ENCODE data around the gene STRN.

Gene STRN

DNA sequence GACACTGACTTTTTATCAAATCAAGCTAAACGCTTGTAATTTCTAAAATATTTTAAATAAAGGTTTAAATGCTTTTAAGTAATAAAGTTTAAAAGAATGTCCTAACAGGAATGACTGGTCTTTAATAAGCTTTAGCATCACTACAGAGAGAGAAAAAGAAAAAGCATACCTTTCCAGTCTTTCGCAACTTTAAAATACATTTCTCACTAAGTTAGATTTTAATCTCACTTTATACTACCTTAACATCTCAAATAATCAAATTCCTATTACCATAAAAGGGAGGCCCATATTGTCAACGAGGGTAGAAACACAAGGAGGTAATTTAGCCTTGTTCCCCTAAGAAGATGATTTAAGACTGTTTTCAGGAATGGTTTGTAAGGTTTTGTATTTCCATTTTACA, 80.7 kb downstream of the STRN start:
- Histone ChIP-seq H3K4me3 (ENCODE audit: low read depth in 1 of 5, low read length in 5 of 5) (no peak overlapping the region), H3K9me3 (ENCODE audit: control insufficient read depth in 5 of 5, low read length in 5 of 5) (no peaks in the 10 kb centered on the region), H3K27ac (ENCODE audit: low read depth, low read length) (no peak overlapping the region), H3K36me3 (ENCODE audit: control insufficient read depth in 5 of 5, insufficient read depth in 5 of 5, low read length in 5 of 5) (peaks cover 18 to 39% (median 32%) of the 10 kb centered on the region in 5 donors), H3K27me3 (ENCODE audit: control insufficient read depth in 5 of 5, insufficient read depth in 4 of 5, low read length in 5 of 5) (no peaks in the 10 kb centered on the region), H3K4me1 (ENCODE audit: control insufficient read depth in 5 of 5, insufficient read depth in 5 of 5, low read length in 5 of 5) (no peaks in the 10 kb centered on the region), H3K9ac (ENCODE audit: low read length in 5 of 5) (no peak overlapping the region)

DNA sequence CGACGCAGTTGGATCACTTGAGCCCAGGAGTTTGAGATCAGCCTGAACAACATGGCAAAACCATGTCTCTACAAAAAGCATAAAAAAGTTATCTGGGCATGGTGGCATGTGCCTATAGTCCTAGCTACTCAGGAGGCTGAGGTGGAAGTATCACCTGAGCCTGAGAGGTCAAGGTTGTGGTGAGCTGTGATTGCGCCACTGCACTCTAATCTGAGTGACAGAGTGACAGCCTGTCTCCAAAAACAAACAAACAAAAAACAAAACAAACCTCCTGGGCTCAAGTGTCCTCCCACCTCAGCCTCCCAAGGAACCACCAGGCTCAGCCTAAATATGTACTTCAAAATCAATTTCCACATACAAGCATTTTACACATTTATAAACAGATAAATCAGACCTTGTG, 83.8 kb downstream of the STRN start:
- Histone ChIP-seq H3K9me3 (ENCODE audit: control insufficient read depth in 5 of 5, low read length in 5 of 5) (no peaks in the 10 kb centered on the region), H3K27ac (ENCODE audit: low read depth, low read length) (no peak overlapping the region), H3K4me3 (ENCODE audit: low read depth in 1 of 5, low read length in 5 of 5) (no peak overlapping the region), H3K4me1 (ENCODE audit: control insufficient read depth in 5 of 5, insufficient read depth in 5 of 5, low read length in 5 of 5) (no peaks in the 10 kb centered on the region), H3K27me3 (ENCODE audit: control insufficient read depth in 5 of 5, insufficient read depth in 4 of 5, low read length in 5 of 5) (no peaks in the 10 kb centered on the region), H3K9ac (ENCODE audit: low read length in 5 of 5) (no peak overlapping the region), H3K36me3 (ENCODE audit: control insufficient read depth in 5 of 5, insufficient read depth in 5 of 5, low read length in 5 of 5) (peaks cover 23 to 42% (median 29%) of the 10 kb centered on the region in 5 donors)

DNA sequence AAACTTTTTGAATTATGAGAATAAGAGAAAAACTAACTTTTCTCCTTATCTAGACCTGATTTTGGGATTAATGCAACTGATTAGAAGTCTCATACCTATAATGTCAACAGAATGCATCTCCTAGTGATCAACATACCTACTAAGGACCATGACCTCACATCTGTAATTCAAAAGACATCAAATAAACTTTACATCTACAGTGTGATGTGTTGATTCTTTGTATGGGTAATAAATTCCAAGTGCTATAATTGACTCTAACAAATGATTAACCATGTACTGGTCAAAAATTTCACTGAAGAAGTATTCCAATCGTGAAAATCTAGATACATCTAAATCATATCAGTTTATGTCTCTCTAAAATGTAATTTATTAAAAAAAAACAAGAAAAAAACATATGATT, 84.5 kb downstream of the STRN start:
- no peaks in the 10 kb centered on the region for H3K9me3 ChIP-seq (ENCODE audit: control insufficient read depth in 5 of 5, low read length in 5 of 5)
- H3K4me3 ChIP-seq (ENCODE audit: low read depth in 1 of 5, low read length in 5 of 5) = no peak overlapping the region
- H3K4me1 ChIP-seq (ENCODE audit: control insufficient read depth in 5 of 5, insufficient read depth in 5 of 5, low read length in 5 of 5) = no peaks in the 10 kb centered on the region
- no peak overlapping the region for H3K27ac ChIP-seq (ENCODE audit: low read depth, low read length)
- H3K27me3 ChIP-seq (ENCODE audit: control insufficient read depth in 5 of 5, insufficient read depth in 4 of 5, low read length in 5 of 5) = no peaks in the 10 kb centered on the region
- no peak overlapping the region for H3K9ac ChIP-seq (ENCODE audit: low read length in 5 of 5)
- peaks cover 28 to 49% (median 32%) of the 10 kb centered on the region in 5 donors for H3K36me3 ChIP-seq (ENCODE audit: control insufficient read depth in 5 of 5, insufficient read depth in 5 of 5, low read length in 5 of 5)

DNA sequence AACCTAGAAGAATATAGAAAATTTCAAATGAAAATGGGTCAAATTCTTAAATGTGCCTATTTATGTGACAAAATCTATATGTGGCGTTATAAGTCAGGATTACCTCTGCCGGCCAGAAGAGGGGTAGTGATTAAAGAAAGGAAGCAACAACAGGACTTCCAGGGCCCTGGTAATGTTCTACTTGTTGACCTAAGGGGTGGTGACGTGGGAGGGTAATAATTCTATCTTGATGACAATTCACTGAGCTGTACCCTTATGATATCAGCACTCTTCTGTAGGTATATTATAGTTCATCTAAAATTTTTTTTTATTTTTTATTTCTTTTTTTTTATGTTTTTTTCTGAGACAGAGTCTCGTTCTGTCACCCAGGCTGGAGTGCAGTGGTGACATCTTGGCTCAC, 87.9 kb downstream of the STRN start:
- Histone ChIP-seq H3K36me3 (ENCODE audit: control insufficient read depth in 5 of 5, insufficient read depth in 5 of 5, low read length in 5 of 5) (peaks cover 15 to 49% (median 38%) of the 10 kb centered on the region in 5 donors), H3K9me3 (ENCODE audit: control insufficient read depth in 5 of 5, low read length in 5 of 5) (peaks cover 0 to 5% (median 4%) of the 10 kb centered on the region in 5 donors)

DNA sequence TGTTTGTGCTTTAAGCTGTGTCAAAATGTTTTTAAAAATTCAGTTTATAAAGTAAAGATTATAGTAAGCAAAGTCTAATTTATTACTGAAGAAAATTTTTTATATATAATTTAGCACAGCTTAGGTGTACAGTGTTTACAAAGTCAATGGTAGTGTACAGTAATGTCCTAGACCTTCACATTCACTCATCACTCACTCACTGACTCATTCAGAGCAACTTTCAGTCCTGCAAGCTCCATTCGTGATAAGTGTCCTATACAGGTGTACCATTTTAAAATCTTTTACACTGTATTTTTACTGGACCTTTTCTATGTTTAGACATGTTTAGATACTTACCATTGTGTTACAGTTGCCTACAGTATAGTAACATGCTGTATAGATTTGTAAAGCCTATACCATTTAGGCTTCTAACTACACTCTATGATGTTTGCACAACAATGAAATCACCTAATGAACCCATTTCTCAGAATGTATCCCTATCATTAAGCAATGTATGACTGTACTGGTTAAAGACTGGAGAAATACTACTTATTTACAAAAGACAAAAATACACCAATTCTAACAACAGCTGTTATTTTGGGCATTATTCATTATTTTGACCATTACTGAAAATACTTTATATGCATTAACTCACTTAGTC, 95.1 kb downstream of the STRN start:
- no peak overlapping the region for H3K9ac ChIP-seq (ENCODE audit: low read length in 5 of 5)
- no peaks in the 10 kb centered on the region for H3K27me3 ChIP-seq (ENCODE audit: control insufficient read depth in 5 of 5, insufficient read depth in 4 of 5, low read length in 5 of 5)
- peaks cover 0 to 5% (median 4%) of the 10 kb centered on the region in 5 donors for H3K9me3 ChIP-seq (ENCODE audit: control insufficient read depth in 5 of 5, low read length in 5 of 5)
- no peaks in the 10 kb centered on the region for H3K4me1 ChIP-seq (ENCODE audit: control insufficient read depth in 5 of 5, insufficient read depth in 5 of 5, low read length in 5 of 5)
- H3K4me3 ChIP-seq (ENCODE audit: low read depth in 1 of 5, low read length in 5 of 5) = no peak overlapping the region
- peaks cover 17 to 45% (median 43%) of the 10 kb centered on the region in 5 donors for H3K36me3 ChIP-seq (ENCODE audit: control insufficient read depth in 5 of 5, insufficient read depth in 5 of 5, low read length in 5 of 5)
- H3K27ac ChIP-seq (ENCODE audit: low read depth, low read length) = no peak overlapping the region

More for the DNA sequence above, 87.9 kb downstream of the STRN start:
- Histone ChIP-seq H3K27ac (ENCODE audit: low read depth, low read length) (no peak overlapping the region), H3K4me3 (ENCODE audit: low read depth in 1 of 5, low read length in 5 of 5) (no peak overlapping the region), H3K4me1 (ENCODE audit: control insufficient read depth in 5 of 5, insufficient read depth in 5 of 5, low read length in 5 of 5) (no peaks in the 10 kb centered on the region), H3K9ac (ENCODE audit: low read length in 5 of 5) (no peak overlapping the region), H3K27me3 (ENCODE audit: control insufficient read depth in 5 of 5, insufficient read depth in 4 of 5, low read length in 5 of 5) (no peaks in the 10 kb centered on the region)

DNA sequence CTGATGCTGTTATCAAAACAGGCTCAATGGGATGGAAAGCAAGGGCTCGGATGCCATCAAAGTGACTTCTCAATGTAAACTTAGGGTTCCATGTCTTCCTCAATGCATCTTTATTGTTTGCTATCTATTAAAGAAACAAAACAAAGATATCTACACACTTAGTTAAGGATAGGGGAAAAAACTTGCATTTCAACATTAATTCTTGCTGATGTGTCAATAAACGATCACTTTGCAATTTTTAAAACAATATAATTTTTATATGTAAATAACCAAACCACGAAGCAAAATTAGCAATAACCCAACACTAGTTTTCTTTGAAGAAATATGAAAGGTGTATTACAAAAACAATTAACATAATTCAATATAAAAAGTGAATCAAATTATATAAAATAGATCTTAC, 96.7 kb downstream of the STRN start:
- no peaks in the 10 kb centered on the region for H3K27me3 ChIP-seq (ENCODE audit: control insufficient read depth in 5 of 5, insufficient read depth in 4 of 5, low read length in 5 of 5)
- H3K4me1 ChIP-seq (ENCODE audit: control insufficient read depth in 5 of 5, insufficient read depth in 5 of 5, low read length in 5 of 5) = no peaks in the 10 kb centered on the region
- H3K4me3 ChIP-seq (ENCODE audit: low read depth in 1 of 5, low read length in 5 of 5) = no peak overlapping the region
- peaks cover 0 to 4% (median 3%) of the 10 kb centered on the region in 5 donors for H3K9me3 ChIP-seq (ENCODE audit: control insufficient read depth in 5 of 5, low read length in 5 of 5)
- no peak overlapping the region for H3K9ac ChIP-seq (ENCODE audit: low read length in 5 of 5)
- no peak overlapping the region for H3K27ac ChIP-seq (ENCODE audit: low read depth, low read length)
- H3K36me3 ChIP-seq (ENCODE audit: control insufficient read depth in 5 of 5, insufficient read depth in 5 of 5, low read length in 5 of 5) = peaks cover 13 to 42% (median 31%) of the 10 kb centered on the region in 5 donors

DNA sequence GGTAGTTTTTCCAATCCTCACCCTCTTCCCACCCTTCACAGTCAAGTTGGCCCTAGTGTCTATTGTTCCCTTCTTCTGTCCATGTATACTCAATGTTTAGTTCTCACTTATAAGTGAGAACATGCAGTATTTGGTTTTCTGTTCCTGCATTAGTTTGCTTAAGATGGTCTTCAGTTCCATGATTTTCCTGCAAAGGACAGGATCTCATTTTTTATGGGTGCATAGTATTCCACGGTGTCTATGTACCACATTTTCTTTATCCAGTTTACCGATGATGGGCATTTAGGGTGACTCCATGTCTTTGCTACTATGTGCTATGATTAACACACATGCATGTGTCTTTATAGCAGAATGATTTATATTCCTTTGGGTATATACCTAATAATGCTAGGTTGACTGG, 104.4 kb downstream of the STRN start:
- Histone ChIP-seq H3K4me1 (ENCODE audit: control insufficient read depth in 5 of 5, insufficient read depth in 5 of 5, low read length in 5 of 5) (no peaks in the 10 kb centered on the region), H3K36me3 (ENCODE audit: control insufficient read depth in 5 of 5, insufficient read depth in 5 of 5, low read length in 5 of 5) (peaks cover 16 to 37% (median 26%) of the 10 kb centered on the region in 5 donors), H3K27ac (ENCODE audit: low read depth, low read length) (no peak overlapping the region), H3K9ac (ENCODE audit: low read length in 5 of 5) (no peak overlapping the region), H3K27me3 (ENCODE audit: control insufficient read depth in 5 of 5, insufficient read depth in 4 of 5, low read length in 5 of 5) (no peaks in the 10 kb centered on the region), H3K4me3 (ENCODE audit: low read depth in 1 of 5, low read length in 5 of 5) (no peak overlapping the region), H3K9me3 (ENCODE audit: control insufficient read depth in 5 of 5, low read length in 5 of 5) (no peaks in the 10 kb centered on the region)

DNA sequence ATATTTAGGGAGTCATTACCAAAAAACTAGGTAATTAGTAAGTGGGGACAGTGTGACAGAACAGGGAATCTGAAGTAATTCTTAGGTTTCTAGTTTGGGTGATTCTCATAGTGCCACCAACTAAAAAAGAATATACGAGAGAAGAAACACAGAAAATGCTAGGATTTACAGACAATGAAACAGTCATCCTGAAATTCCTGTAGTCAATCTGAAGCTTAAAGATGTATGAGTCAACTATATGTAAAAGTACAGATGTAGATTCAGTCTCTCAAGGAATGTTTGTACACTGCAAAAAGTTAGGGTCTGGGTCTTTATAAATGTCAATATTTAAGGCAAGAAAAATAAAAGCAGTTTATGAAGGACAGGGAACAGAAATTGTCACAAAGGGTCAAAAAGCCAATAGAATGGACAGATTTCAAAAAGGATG, 107.0 kb downstream of the STRN start:
- peaks cover 15 to 32% (median 24%) of the 10 kb centered on the region in 5 donors for H3K36me3 ChIP-seq (ENCODE audit: control insufficient read depth in 5 of 5, insufficient read depth in 5 of 5, low read length in 5 of 5)
- no peaks in the 10 kb centered on the region for H3K27me3 ChIP-seq (ENCODE audit: control insufficient read depth in 5 of 5, insufficient read depth in 4 of 5, low read length in 5 of 5)
- H3K4me3 ChIP-seq (ENCODE audit: low read depth in 1 of 5, low read length in 5 of 5) = no peak overlapping the region
- H3K4me1 ChIP-seq (ENCODE audit: control insufficient read depth in 5 of 5, insufficient read depth in 5 of 5, low read length in 5 of 5) = no peaks in the 10 kb centered on the region
- H3K9ac ChIP-seq (ENCODE audit: low read length in 5 of 5) = no peak overlapping the region
- no peak overlapping the region for H3K27ac ChIP-seq (ENCODE audit: low read depth, low read length)
- no peaks in the 10 kb centered on the region for H3K9me3 ChIP-seq (ENCODE audit: control insufficient read depth in 5 of 5, low read length in 5 of 5)

DNA sequence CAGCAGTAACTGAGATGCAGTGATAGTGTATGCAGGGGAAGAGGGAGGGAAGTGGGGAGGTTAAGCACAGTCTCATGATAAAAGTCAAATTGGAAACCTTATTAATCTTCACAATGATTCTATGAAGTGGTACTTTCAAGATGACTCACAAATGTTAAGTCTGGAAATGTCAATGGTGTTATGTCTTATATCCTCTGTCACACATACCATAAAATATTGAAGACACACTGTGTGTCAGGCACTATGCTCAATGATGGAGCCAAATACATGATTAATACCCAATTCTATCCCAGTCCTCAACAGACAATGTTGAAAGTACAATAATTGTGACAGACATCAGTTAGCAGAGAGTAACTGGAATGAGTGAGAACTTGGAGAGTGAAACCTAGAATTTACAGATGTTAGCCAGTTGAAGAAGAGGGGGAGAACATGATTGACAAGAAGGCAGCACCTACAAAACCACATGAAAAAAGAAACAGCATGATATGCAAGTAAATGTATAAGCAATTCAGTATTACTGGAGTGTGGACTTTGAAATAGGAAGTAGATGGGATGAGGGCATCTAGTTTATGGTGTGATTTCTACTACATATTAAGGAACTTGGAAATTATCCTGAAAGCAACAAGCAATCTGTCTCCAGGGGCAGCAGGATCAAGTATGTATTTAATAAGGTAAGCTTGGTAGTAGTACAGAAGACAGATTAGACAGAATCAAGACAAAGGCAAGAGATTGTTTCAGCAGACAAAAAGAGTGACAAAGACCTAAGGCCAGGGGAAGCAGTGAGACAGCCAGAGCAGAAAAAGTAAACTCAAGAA, 107.6 kb downstream of the STRN start:
- Histone ChIP-seq H3K4me3 (ENCODE audit: low read depth in 1 of 5, low read length in 5 of 5) (no peak overlapping the region), H3K36me3 (ENCODE audit: control insufficient read depth in 5 of 5, insufficient read depth in 5 of 5, low read length in 5 of 5) (peaks cover 20 to 30% (median 21%) of the 10 kb centered on the region in 5 donors), H3K9me3 (ENCODE audit: control insufficient read depth in 5 of 5, low read length in 5 of 5) (no peaks in the 10 kb centered on the region), H3K27me3 (ENCODE audit: control insufficient read depth in 5 of 5, insufficient read depth in 4 of 5, low read length in 5 of 5) (no peaks in the 10 kb centered on the region), H3K27ac (ENCODE audit: low read depth, low read length) (no peak overlapping the region), H3K9ac (ENCODE audit: low read length in 5 of 5) (no peak overlapping the region), H3K4me1 (ENCODE audit: control insufficient read depth in 5 of 5, insufficient read depth in 5 of 5, low read length in 5 of 5) (no peaks in the 10 kb centered on the region)

DNA sequence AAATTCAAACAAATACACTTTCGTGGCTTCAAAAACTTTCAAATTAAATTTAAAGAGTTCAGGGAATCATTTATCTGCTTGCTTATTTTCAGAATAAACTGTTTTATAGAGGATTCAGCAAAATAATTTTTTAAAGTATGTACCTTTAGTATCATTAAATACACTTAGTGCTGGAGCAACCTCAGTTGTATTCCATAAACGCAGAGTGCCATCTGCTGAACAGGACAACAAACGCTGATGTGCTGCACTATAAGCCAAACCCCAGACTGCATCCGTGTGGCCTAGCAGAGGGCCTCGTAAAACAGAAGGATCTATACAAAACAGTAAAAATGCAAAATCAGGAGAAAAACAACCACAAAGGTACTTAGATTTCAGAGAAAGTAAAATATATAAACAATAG, 108.6 kb downstream of the STRN start:
- Histone ChIP-seq H3K4me1 (ENCODE audit: control insufficient read depth in 5 of 5, insufficient read depth in 5 of 5, low read length in 5 of 5) (no peaks in the 10 kb centered on the region), H3K27ac (ENCODE audit: low read depth, low read length) (no peak overlapping the region), H3K4me3 (ENCODE audit: low read depth in 1 of 5, low read length in 5 of 5) (no peak overlapping the region), H3K27me3 (ENCODE audit: control insufficient read depth in 5 of 5, insufficient read depth in 4 of 5, low read length in 5 of 5) (no peaks in the 10 kb centered on the region), H3K36me3 (ENCODE audit: control insufficient read depth in 5 of 5, insufficient read depth in 5 of 5, low read length in 5 of 5) (peaks cover 20 to 30% (median 24%) of the 10 kb centered on the region in 5 donors), H3K9me3 (ENCODE audit: control insufficient read depth in 5 of 5, low read length in 5 of 5) (no peaks in the 10 kb centered on the region), H3K9ac (ENCODE audit: low read length in 5 of 5) (no peak overlapping the region)

All from subcutaneous abdominal adipose tissue (tissue), 5 donors.